Mammary epithelial cell (primary cell): ENCODE results near the gene BLOC1S3.

Source experiments
- EZH2 ChIP-seq: IDR thresholded peaks from 2 replicates; pipeline ENCODE4 v1.6.1; 2012; ENCODE audit warnings: low read length, inconsistent platforms, borderline replicate concordance
- TF ChIP-seq, protein P1 (sequence below), 2 donors: IDR thresholded peaks in 1 of 2; conservative IDR thresholded peaks in 1 of 2; 2 replicates each; pipeline ENCODE4 v1.5.1; 2011 to 2012; ENCODE audit warnings: inconsistent platforms in 2 of 2, low read length in 2 of 2, mild to moderate bottlenecking in 2 of 2, control low read depth in 1 of 2, low read depth in 1 of 2; ENCODE audit not compliant: insufficient read depth in 1 of 2; ENCODE audit errors: extremely low read depth in 1 of 2

DNA sequence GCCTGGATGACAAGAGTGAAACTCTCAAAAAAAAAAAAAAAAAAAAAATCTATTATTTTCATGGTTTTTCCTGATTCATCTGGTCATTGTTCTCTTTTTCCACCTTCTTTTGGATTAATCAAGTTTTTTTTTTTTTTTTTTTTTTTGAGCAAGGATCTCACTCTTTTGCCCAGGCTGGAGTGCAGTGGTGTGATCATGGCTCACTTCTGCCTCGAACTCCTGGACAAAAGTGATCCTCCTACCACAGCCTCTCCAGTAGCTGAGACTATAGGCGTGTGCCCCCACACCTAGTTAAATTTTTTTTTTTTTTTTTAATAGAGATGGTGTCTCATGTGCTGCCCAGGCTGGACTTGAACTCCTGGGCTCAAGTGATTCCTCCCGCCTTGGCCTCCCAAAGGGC, 27.7 kb downstream of the BLOC1S3 start:
- TF ChIP-seq, protein P1, sequence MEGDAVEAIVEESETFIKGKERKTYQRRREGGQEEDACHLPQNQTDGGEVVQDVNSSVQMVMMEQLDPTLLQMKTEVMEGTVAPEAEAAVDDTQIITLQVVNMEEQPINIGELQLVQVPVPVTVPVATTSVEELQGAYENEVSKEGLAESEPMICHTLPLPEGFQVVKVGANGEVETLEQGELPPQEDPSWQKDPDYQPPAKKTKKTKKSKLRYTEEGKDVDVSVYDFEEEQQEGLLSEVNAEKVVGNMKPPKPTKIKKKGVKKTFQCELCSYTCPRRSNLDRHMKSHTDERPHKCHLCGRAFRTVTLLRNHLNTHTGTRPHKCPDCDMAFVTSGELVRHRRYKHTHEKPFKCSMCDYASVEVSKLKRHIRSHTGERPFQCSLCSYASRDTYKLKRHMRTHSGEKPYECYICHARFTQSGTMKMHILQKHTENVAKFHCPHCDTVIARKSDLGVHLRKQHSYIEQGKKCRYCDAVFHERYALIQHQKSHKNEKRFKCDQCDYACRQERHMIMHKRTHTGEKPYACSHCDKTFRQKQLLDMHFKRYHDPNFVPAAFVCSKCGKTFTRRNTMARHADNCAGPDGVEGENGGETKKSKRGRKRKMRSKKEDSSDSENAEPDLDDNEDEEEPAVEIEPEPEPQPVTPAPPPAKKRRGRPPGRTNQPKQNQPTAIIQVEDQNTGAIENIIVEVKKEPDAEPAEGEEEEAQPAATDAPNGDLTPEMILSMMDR (conservative IDR thresholded peaks at IDR 0.05 in 1 of 2, IDR thresholded peaks at IDR 0.05 in 1 of 2; ENCODE audit: extremely low read depth in 1 of 2, insufficient read depth in 1 of 2, low read depth in 1 of 2, low read length in 2 of 2) = no peak
- TF ChIP-seq EZH2 = no peak
